ENCODE measurements around the gene MAP2K1.
"Not testable (repeated sequence)": the region's sequence is repeated elsewhere in the genome, so short reads cannot be mapped to it uniquely, and the experiment has no call there.

MAP2K1 gene

GRCh38 chr15:66388576-66388975, 1.9 kb downstream of the MAP2K1 start:
- DNase-seq (ENCODE audit: insufficient read length, low spot score) (no peak), FAIRE-seq (no peak)
- no peak for TF ChIP-seq CTCF (IDR thresholded peaks at IDR 0.05; ENCODE audit: insufficient read depth, missing control alignments)

GRCh38 chr15:66389098-66389858, 2.6 kb downstream of the MAP2K1 start:
- TF ChIP-seq CTCF (IDR thresholded peaks at IDR 0.05; ENCODE audit: insufficient read depth, missing control alignments), result no peak
- DNase-seq (ENCODE audit: insufficient read length, low spot score) (no peak), FAIRE-seq (no peak)

GRCh38 chr15:66389859-66390381, 3.2 kb downstream of the MAP2K1 start:
- no peak for TF ChIP-seq CTCF (IDR thresholded peaks at IDR 0.05; ENCODE audit: insufficient read depth, missing control alignments)
- DNase-seq (ENCODE audit: insufficient read length, low spot score) (no peak), FAIRE-seq (no peak)

GRCh38 chr15:66390678-66391077, 4.0 kb downstream of the MAP2K1 start:
- TF ChIP-seq CTCF (IDR thresholded peaks at IDR 0.05; ENCODE audit: insufficient read depth, missing control alignments), result no peak
- no peak for FAIRE-seq
- no peak for DNase-seq (ENCODE audit: insufficient read length, low spot score)

GRCh38 chr15:66393037-66393436, 6.3 kb downstream of the MAP2K1 start:
- DNase-seq (ENCODE audit: insufficient read length, low spot score); FAIRE-seq: not testable (repeated sequence)

GRCh38 chr15:66394472-66394871, 7.8 kb downstream of the MAP2K1 start:
- FAIRE-seq, result no peak

GRCh38 chr15:66394915-66395314, 8.2 kb downstream of the MAP2K1 start:
- DNase-seq (ENCODE audit: insufficient read length, low spot score), result no peak
- TF ChIP-seq CTCF (IDR thresholded peaks at IDR 0.05; ENCODE audit: insufficient read depth, missing control alignments), result no peak
- FAIRE-seq, result no peak

More at GRCh38 chr15:66394472-66394871, 7.8 kb downstream of the MAP2K1 start:
- no peak for DNase-seq (ENCODE audit: insufficient read length, low spot score)
- TF ChIP-seq CTCF (IDR thresholded peaks at IDR 0.05; ENCODE audit: insufficient read depth, missing control alignments), result no peak

Data from D721Med (cell line).